BLaER1 (cell line): ENCODE measurements around the gene ABHD2.
"Not testable (repeated sequence)": the region's sequence is repeated elsewhere in the genome, so short reads cannot be mapped to it uniquely, and the experiment has no call there.

Source experiments
- H3K27ac ChIP-seq: shearing (Covaris generic); formaldehyde crosslinking; 2 replicates; pipeline ENCODE4 v1.8.1; 2022
- H3K27me3 ChIP-seq: shearing (Covaris generic); formaldehyde crosslinking; 2 replicates; pipeline ENCODE4 v1.8.1; 2022
- H3K36me3 ChIP-seq: shearing (Covaris generic); formaldehyde crosslinking; 2 replicates; pipeline ENCODE4 v1.8.1; 2022
- H3K4me1 ChIP-seq: shearing (Covaris generic); formaldehyde crosslinking; 2 replicates; pipeline ENCODE4 v1.8.1; 2022
- H3K4me2 ChIP-seq: shearing (Covaris generic); formaldehyde crosslinking; 2 replicates; pipeline ENCODE4 v1.8.1; 2022
- H3K4me3 ChIP-seq: shearing (Covaris generic); formaldehyde crosslinking; 2 replicates; pipeline ENCODE4 v1.8.1; 2022
- H3K9ac ChIP-seq: shearing (Covaris generic); formaldehyde crosslinking; 2 replicates; pipeline ENCODE4 v1.8.1; 2022
- H3K9me3 ChIP-seq: shearing (Covaris generic); formaldehyde crosslinking; 2 replicates; pipeline ENCODE4 v1.8.1; 2022
- H4K20me1 ChIP-seq: shearing (Covaris generic); formaldehyde crosslinking; 2 replicates; pipeline ENCODE4 v1.8.1; 2022
- Cebpa-rat ChIP-seq: shearing (Covaris generic); IDR thresholded peaks from 2 replicates; pipeline ENCODE4 v1.8.1; 2022

The ABHD2 gene

DNA sequence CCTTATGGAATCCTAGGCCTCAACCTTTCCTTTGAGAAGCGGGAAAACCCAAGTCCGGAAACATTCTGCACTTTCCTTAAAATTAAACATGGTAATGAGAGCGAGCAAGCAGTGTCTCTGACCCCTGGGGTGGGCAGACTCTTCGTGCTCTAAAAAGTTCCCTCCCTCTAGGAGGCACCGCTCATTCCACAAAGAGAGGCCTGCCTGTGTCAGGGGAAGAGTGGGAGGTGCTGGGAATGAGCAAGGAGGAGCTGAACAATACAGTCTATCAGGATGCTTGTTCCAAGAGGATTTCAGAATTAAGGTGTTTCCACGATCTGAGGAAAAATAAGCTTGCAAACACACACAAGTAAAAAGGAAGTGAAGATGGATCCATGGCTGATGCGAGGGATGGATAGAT, 139.2 kb downstream of the ABHD2 start:
- no peak overlapping the region for H3K4me3 ChIP-seq

DNA sequence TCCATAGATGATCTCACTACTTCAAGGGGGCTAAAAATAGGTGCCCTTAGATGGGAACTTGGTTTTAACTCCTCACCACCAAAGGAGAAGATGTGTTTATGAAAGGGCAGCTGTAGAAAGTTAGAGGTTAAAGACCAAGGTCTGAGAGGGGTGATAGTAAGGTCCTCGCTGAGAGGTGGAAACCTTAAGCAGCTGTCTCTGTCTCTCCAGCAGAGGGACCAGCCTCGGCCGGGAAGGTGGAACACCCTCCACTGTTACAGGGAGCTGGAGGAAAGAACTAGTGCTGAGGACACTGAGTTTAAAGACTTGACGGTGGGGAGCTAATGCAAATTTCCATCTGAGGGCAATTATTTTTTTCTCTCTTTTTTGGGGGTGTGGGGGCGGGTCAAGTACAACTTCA, 142.0 kb downstream of the ABHD2 start:
- Histone ChIP-seq H3K9me3 (no peaks in the 10 kb centered on the region), H3K4me3 (no peak overlapping the region), H3K4me1 (peaks cover 11% of the 10 kb centered on the region; the same call in 1 of the 2 replicates), H3K27me3 (no peaks in the 10 kb centered on the region), H3K4me2 (peak overlapping the region; percentile 1; the same call in 1 of the 2 replicates), H3K27ac (no peak overlapping the region), H4K20me1 (no peaks in the 10 kb centered on the region), H3K9ac (no peak overlapping the region), H3K36me3 (no peaks in the 10 kb centered on the region)
- no peak for TF ChIP-seq Cebpa-rat

More for the DNA sequence above, 139.2 kb downstream of the ABHD2 start:
- H3K9me3 ChIP-seq: no peaks in the 10 kb centered on the region
- peaks cover 11% of the 10 kb centered on the region; the same call in 1 of the 2 replicates for H3K4me1 ChIP-seq
- H4K20me1 ChIP-seq: no peaks in the 10 kb centered on the region
- H3K9ac ChIP-seq: no peak overlapping the region
- H3K36me3 ChIP-seq: no peaks in the 10 kb centered on the region
- TF ChIP-seq Cebpa-rat: no peak
- no peaks in the 10 kb centered on the region for H3K27me3 ChIP-seq
- no peak overlapping the region for H3K27ac ChIP-seq
- no peak overlapping the region for H3K4me2 ChIP-seq

- no peak overlapping the region for H3K9ac ChIP-seq
- no peaks in the 10 kb centered on the region for H4K20me1 ChIP-seq
- no peak for TF ChIP-seq Cebpa-rat
Measured at GRCh38 chr15:89231832-89232231, 143.6 kb downstream of the ABHD2 start.

DNA sequence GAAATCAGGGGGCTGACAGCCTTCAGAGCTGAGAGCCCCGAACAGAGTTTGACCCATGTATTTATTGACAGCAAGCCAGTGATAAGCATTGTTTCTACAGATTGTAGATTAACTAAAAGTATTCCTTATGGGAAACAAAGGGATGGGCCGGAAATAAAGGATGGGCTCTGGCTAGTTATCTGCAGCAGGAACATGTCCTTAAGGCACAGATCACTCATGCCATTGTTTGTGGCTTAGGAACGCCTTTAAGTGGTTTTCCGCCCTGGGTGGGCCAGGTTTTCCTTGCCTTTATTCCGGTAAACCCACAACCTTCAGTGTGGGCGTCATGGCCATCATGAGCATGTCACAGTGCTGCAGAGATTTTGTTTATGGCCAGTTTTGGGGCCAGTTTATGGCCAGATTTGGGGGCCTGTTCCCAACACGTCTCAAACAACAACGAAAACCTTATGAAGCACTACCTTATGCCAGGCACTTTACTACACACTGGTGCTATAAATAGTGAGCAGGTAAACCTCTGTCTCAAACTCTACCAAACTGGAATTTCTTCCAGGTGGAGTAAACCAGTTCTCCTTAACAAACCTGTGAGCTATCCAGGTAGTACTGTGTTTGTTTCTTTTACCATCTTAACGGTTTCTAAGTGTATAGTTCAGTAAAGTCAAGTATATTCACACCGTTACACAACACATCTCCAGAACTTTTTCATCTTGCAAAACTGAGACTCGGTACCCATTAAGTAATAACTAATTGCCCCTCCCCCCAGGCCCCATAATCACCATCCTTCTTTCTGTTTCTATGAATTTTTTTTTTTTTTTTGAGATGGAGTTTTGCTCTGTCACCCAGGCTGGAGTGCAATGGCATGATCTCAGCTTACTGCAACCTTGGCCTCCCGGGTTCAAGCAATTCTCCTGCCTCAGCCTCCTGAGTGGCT, 151.9 kb downstream of the ABHD2 start:
- H3K27ac ChIP-seq, H3K4me2 ChIP-seq, H3K4me3 ChIP-seq, H3K9ac ChIP-seq, H4K20me1 ChIP-seq, H3K27me3 ChIP-seq, H3K9me3 ChIP-seq, H3K36me3 ChIP-seq: not testable (repeated sequence)
- peaks cover 14% of the 10 kb centered on the region for H3K4me1 ChIP-seq
- TF ChIP-seq Cebpa-rat: peak; percentile 24; the same call in 1 of the 2 replicates

More at GRCh38 chr15:89231832-89232231, 143.6 kb downstream of the ABHD2 start:
- Histone ChIP-seq H3K4me3 (no peak overlapping the region), H3K36me3 (no peaks in the 10 kb centered on the region), H3K27me3 (no peaks in the 10 kb centered on the region), H3K27ac (no peak overlapping the region), H3K9me3 (no peaks in the 10 kb centered on the region), H3K4me2 (no peak overlapping the region), H3K4me1 (peaks cover 11% of the 10 kb centered on the region; the same call in 1 of the 2 replicates)

DNA sequence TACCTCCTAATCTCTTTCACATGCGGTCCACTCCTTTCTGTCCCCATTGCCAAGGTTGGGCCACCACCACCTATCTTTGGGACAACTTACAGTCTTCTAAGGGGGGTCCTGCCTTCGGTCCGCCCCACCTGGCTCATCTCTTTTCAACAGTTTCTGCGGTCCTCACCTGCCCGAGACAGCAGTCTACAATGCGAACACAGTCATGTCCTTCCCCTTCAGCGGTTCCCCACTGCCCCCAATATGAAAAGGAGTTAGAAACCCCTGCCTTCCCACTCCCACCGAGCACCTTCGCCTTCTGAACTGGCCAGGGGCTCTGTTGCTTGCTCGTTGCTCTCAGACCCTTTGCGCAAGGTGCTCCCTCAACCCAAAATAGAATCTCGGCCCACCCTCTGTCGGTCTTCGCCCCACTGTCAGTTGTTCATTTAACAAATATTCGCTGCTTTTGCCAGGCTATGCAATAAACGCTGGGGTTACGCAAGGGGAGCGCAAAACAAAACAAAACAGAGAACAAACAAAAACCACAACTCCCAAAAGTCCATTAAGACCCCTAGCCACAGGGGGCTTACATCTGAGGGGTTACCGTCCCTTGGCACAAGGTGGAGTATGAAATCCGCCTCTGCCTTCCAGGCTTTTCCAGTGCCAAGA, 154.9 kb downstream of the ABHD2 start:
- Histone ChIP-seq H3K27ac (peak overlapping the region; percentile 68), H3K36me3 (peaks cover 8% of the 10 kb centered on the region), H4K20me1 (peaks cover 10% of the 10 kb centered on the region; the same call in 1 of the 2 replicates), H3K4me3 (peak overlapping the region; percentile 90), H3K4me2 (peak overlapping the region; percentile 86), H3K4me1 (peaks cover 29% of the 10 kb centered on the region), H3K9ac (peak overlapping the region; percentile 81), H3K9me3 (0 out of 2 replicates have a peak, but pooled peaks cover 3% of the 10 kb centered on the region), H3K27me3 (no peaks in the 10 kb centered on the region)
- peak; percentile 79 for TF ChIP-seq Cebpa-rat

GRCh38 chr15:89243691-89244573, 155.7 kb downstream of the ABHD2 start, which contains the start of gene FANCI:
Gene FANCI (plus strand): TSS chr15:89243979. CDS start chr15:89247648, 3,669 bp downstream.
- Histone ChIP-seq H3K9ac (peak within 1 kb of the TSS; percentile 81), H3K9me3 (peaks cover 6% of the 10 kb centered on the region; the same call in 1 of the 2 replicates), H3K4me2 (peak within 1 kb of the TSS; percentile 86), H3K4me1 (peaks cover 29% of the 10 kb centered on the region), H3K4me3 (peak within 1 kb of the TSS; percentile 90), H3K36me3 (peaks cover 16% of the 10 kb centered on the region), H3K27me3 (no peaks in the 10 kb centered on the region), H4K20me1 (peaks cover 10% of the 10 kb centered on the region; the same call in 1 of the 2 replicates), H3K27ac (peak within 1 kb of the TSS; percentile 68)
- TF ChIP-seq Cebpa-rat: no peak

- H3K27ac ChIP-seq: peak overlapping the region; percentile 68
- H3K4me2 ChIP-seq: peak overlapping the region; percentile 86
- H3K4me1 ChIP-seq: peaks cover 29% of the 10 kb centered on the region
- H3K9me3 ChIP-seq: peaks cover 13% of the 10 kb centered on the region; the same call in 1 of the 2 replicates
- peaks cover 10% of the 10 kb centered on the region; the same call in 1 of the 2 replicates for H4K20me1 ChIP-seq
- peaks cover 22% of the 10 kb centered on the region for H3K36me3 ChIP-seq
- H3K27me3 ChIP-seq: no peaks in the 10 kb centered on the region
- H3K4me3 ChIP-seq: peak overlapping the region; percentile 90
- H3K9ac ChIP-seq: peak overlapping the region; percentile 81
- TF ChIP-seq Cebpa-rat: no peak
Measured at GRCh38 chr15:89244574-89244903, 156.3 kb downstream of the ABHD2 start.

- peaks cover 10% of the 10 kb centered on the region; the same call in 1 of the 2 replicates for H3K9me3 ChIP-seq
- no peak overlapping the region for H3K4me2 ChIP-seq
- no peak for TF ChIP-seq Cebpa-rat
- H3K4me3 ChIP-seq: no peak overlapping the region
- peaks cover 10% of the 10 kb centered on the region; the same call in 1 of the 2 replicates for H4K20me1 ChIP-seq
- peaks cover 29% of the 10 kb centered on the region for H3K4me1 ChIP-seq
- H3K9ac ChIP-seq: no peak overlapping the region
- H3K27ac ChIP-seq: no peak overlapping the region
- H3K27me3 ChIP-seq: no peaks in the 10 kb centered on the region
- H3K36me3 ChIP-seq: peaks cover 45% of the 10 kb centered on the region
Measured at GRCh38 chr15:89247446-89247845, 159.2 kb downstream of the ABHD2 start.

DNA sequence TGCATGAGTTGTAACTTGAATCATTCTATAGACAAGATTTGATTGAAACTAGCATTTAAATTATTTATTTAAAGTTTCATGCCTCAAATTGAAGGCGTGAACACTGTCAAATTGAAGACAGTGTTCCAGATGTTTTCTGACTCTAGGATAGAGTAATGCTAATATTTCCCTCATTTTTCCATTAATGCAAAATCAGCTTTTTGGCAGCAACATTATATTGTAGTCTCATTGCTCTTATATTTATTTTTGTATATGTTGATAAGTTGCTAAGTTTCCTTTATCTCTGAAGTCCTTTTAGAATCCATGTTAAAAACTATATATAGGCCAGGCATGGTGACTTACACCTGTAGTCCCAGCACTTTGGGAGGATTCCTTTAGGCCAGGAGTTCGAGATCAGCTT, 160.3 kb downstream of the ABHD2 start:
- peaks cover 10% of the 10 kb centered on the region; the same call in 1 of the 2 replicates for H3K9me3 ChIP-seq
- no peak overlapping the region for H3K4me2 ChIP-seq
- H4K20me1 ChIP-seq: peaks cover 10% of the 10 kb centered on the region; the same call in 1 of the 2 replicates
- no peak overlapping the region for H3K27ac ChIP-seq
- H3K9ac ChIP-seq: no peak overlapping the region
- H3K27me3 ChIP-seq: no peaks in the 10 kb centered on the region
- H3K36me3 ChIP-seq: peaks cover 55% of the 10 kb centered on the region
- no peak for TF ChIP-seq Cebpa-rat
- no peak overlapping the region for H3K4me3 ChIP-seq
- peaks cover 22% of the 10 kb centered on the region for H3K4me1 ChIP-seq

DNA sequence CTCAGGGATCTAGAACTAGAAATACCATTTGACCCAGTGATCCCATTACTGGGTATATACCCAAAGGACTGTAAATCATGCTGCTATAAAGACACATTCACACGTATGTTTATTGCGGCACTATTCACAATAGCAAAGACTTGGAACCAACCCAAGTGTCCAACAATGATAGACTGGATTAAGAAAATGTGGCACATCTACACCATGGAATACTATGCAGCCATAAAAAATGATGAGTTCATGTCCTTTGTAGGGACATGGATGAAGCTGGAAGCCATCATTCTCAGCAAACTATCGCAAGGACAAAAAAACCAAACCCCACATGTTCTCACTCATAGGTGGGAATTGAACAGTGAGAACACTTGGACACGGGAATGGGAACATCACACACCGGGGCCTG, 161.9 kb downstream of the ABHD2 start:
- H3K9ac ChIP-seq, H3K4me3 ChIP-seq, H3K27me3 ChIP-seq, H3K4me2 ChIP-seq, H3K27ac ChIP-seq, H4K20me1 ChIP-seq: not testable (repeated sequence)
- Histone ChIP-seq H3K4me1 (peaks cover 15% of the 10 kb centered on the region), H3K9me3 (peaks cover 10% of the 10 kb centered on the region; the same call in 1 of the 2 replicates), H3K36me3 (peaks cover 70% of the 10 kb centered on the region)
